GM03348 (cell line): ENCODE measurements around the gene ABHD6.
A peak's percentile ranks its signal among the peaks of the same experiment; 100 is the strongest.
"Not testable (repeated sequence)": the region's sequence is repeated elsewhere in the genome, so short reads cannot be mapped to it uniquely, and the experiment has no call there.

Experiments used
- DNase-seq: peaks from one replicate; pipeline ENCODE4 v3.0.0; 2012; ENCODE audit warnings: low spot score

ABHD6 gene

DNA sequence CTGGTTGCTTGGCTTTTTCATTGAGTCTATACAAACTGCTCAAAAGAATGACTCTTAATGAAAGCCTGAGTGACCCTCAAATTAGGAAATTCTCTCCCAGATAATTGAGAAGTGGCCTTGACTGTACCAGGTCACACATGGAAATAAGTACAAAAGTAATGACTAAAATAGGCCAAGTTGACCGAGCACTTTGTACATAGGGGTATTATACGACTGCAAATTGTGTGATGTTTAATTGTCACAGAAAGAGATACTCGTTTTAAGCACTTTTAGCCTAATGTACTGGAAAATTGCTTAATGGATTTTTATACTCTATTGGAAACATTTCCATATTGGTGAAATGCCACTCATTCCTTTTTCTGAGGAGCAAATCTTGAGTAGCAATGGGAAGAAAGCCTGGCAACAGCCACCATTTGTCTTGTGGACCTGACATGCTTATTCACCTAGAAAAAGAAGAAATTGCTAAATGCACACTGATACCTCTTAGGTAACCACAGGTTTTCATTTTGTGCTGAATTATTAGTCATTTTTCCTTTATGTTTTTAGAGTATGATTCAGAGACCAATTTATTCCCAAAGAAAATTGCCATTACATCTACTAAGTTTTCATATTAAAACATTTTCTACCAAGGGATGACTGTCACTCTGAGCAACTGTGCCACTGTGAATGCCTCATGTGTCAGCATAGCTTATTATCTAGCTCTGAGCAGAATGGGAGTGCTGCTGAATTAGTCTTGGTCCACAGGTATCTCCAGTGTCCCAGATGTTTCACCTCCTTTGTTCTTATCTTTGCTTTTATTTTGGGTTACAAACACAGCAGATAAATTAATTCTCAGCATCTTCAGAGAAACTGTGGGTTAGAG is 86.2 kb downstream of the ABHD6 start:
- no peak for DNase-seq

DNA sequence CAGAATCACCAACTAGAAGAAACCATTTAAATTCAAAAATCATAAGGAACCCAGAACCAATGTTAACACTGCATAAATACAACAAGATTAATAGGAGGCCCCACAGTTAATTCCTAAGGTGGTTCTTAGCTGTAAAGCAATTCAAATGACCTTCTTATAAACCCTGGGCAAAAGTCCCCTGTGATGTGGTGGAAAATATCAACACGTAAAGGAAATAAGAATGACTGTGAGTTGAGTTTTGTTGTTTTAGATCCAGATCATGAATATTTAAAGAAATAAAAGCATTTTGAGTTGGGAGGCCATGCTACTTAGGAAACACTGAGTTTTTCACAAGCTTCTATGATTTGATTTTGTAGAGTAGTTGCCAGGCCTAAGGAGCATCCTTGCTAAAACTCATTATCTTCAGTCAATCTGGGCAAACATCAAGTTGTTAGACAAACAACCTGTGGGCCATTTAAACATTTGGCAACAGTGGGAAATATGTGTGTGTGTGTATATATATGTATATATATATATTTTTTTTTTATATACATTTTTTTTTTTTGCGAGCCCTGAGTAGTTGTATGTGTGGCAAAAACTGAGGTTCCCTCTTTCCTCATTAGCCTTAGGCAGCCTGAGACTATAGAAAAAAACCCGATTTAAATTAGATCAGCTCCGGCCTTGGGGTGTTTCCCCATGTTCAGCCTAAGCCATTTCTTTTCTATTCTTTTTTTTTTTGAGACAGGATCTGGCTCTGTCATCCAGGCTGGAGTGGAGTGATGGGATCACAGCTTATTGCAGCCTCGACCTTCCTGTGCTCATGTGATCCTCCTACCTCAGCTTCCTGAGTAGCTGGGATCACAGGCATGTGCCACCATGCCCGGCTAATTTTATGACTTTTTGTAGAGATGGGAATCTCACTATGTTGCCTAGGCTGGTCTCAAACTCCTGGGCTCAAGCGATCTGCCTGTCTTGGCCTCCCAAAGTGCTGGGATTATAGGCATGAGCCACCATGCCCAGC is 87.1 kb downstream of the ABHD6 start:
- no peak for DNase-seq

DNA sequence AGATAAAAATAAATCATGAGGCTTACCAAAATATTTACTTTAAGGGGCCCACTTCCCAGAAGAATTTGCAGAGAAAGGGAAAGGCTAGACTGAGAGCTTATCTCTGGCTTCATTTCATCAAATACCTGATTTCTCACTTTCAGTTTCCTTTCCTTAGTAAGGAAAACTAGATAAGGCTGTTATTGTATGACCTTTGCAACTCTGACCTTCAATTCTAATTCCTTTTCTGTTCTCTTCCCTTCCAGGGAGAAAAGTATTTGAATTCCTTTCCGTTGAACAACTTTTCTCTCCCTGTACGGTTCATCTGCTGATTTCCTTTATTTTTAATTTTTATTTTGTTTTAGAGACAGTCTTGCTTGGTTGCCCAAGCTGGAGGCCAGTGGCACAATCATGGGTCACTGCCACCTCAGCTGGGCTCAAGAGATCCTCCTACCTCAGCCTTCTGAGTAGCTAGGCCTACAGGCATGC is 88.0 kb downstream of the ABHD6 start:
- DNase-seq: no peak

DNA sequence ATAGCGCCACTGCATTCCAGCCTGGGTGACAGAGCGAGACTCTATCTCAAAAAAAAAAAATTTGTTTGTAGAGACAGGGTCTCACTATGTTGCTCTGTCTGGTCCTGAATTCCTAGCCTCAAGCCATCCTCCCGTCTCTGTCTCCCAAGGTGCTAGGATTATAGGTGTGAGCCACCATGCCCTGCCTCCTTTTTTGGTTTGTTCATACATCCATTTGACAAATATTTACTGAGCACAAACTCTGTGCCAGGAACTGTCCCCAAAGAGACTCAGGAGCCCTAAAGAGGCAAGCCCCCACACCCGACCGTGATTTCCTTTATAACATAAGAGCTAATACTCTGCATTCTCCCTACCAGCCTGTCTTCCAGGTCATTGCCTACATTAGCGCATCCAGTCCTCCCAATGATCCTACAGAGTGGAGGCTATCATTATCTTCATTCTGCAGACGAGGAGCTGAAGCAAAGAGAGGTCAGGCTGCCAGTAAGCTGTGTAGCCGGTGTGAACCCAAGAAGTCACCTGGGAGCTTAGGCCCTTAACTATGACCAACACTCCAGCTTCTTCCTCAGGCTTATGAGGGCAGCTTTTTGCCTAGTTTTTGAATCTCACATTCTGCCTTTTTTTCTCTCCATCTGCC is 88.8 kb downstream of the ABHD6 start:
- no peak for DNase-seq

DNA sequence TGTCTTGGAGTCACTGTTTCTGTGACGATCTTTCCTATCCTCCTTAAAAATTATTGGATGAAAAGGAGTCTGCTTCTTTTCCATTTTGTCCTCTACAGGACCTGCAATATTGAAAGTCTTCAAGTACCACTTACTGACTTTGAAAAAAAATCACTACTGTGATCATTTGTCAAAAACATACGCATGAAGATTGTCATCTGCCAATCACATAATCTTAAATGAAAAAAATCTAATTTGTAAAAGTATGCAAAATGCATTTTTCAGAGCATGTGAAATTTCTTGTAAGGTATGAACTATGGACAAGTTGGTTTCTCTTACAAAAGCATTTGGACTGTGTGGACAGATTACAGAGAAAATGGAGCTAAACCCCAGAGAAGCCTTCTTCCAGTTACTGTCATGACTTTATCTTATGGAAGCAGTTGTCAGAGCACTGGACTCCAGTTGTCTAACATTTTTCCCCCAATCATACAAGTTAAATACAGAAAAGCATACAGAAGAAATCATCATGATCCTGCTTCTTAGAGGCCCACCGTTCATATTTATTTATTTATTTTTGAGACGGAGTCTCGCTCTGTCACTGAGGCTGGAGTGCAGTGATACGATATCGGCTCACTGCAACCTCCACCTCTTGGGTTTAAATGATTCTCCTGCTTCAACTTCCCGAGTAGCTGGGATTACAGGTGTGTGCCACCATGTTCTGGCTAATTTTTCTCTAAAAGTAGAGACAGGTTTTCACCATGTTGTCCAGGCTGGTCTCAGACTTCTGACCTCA is 91.7 kb downstream of the ABHD6 start:
- no peak for DNase-seq

DNA sequence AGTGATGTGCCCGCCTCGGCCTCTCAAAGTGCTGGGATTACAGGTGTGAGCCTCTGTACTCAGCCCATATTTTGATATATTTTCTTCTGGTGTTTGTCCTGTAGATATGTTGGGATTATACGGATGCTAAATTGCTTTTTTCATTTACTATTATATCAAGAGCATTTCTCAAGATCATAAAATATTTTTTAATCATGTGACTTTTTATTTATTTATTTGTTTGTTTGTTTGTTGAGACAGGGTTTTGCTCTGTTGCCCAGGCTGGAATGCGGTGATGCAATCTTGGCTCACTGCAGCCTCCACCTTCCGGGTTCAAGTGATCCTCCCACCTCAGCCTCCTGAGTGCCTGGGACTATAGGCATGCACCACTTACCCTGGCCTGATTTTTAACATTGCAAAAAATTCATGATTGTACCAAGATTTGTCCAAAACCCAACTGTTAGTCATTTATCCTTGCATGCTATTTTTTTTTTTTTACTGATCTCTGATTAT is 92.4 kb downstream of the ABHD6 start:
- DNase-seq: no peak

DNA sequence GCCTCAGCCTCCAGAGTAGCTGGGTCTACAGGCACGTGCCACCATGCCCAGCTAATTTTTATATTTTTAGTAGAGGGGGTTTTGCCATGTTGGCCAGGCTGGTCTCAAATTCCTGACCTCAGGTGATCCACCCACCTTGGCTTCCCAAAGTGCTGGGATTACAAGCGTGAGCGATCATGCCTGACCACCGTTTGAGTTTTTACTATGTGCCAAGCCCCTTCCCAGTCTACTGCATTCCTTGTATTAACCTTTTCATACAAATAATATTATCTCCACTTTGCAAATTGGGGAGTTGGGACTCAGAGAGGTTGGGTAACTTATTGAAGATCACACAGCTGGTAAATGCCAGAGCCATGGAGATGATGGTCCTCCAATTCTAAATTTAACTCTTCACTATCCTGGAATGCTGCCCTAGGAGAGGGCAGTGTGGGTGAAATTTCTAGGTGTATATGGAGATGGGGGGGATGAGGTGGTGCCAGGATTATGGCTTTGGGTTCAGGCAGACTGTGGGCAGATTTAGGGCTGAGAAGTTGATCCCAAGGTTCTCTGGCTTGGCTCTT is 94.1 kb downstream of the ABHD6 start:
- DNase-seq: no peak

DNA sequence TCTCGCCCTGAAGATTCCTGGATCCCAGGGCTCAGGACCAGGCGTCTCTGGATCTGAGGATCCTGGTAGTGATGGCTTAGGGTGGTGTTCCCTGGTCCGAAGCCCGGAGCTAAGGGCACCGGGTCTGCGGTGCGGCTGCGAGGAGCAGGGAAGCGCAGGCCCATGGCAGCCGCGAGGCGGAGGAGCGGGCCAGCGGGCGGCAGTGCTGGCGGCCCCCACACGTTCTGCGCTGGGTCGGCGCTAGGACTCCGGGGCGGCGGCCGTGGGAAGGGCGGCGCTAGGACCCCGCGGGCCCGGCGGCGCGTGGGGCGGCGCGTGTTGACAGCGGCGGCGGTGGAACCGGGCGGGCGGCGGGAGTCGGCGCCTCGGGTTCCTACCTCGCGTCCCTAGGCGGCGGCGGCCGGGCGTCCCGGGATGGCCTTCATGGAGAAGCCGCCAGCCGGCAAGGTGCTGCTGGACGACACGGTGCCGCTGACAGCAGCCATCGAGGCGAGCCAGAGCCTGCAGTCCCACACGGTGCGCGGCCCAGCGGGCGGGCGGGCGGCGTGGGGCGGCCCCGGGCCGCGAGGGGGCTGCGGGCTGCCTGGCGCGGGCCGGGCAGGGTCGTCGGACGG is 95.1 kb downstream of the ABHD6 start, which contains the start of gene PXK:
TSS of gene PXK (plus strand) at position 318 of the 614 bp plus-strand sequence. CDS start at position 415, 97 bp downstream.
- DNase-seq: peak; percentile 94

DNA sequence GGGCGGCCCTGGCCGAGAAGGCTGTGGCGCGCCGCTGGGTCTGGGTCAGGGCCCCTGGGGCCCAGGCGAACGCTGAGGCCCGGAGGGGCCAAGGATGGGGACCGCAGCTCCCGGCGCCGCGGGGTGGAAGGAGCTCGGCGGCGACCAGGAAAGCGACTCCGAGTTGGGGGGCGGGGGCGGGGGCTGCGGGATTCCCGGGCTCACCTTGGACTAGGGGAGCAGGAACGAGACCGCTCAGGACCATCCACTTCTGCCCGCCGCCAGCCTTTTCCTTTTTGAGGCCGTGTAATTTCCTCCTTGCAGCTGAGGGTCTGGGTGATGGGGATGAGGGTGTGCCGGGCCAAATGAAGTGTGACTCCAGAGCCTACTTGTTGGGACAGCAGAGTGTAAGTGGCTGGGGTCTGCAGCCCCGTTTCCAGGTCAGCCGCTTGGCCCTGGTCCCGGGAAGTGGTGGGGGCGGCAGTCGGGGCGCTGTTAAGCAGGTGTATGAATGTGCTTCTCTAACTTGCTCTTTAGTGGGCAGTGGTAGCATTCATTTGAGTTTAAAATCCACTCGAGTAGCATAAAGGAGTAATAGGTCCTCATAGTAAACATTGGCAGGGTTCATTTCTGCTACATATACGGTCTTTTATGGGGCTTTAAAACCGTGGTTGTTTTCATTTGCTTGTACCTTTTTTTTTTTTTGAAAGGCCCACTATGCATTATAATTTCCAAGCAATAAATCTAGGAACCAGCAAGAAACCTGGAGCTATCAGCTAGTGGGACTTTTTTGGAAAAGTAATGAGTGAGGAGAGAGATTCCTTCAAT is 95.8 kb downstream of the ABHD6 start:
- DNase-seq: peak; percentile 42

DNA sequence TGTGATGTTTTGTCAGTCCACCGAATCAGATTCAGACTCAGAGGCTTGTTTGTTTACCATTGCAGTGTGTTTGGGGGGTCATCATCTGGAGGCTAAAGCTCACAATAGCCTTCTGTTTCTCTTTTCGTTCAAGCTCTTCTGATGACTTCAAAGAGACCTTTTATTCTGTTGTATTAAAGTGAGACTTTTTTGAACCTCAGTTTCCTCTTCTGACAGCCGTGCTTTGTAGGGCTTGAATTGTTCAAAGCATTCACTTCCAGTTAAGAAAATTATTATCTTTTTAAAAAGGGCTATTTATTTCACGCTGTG is 96.4 kb downstream of the ABHD6 start:
- no peak for DNase-seq

DNA sequence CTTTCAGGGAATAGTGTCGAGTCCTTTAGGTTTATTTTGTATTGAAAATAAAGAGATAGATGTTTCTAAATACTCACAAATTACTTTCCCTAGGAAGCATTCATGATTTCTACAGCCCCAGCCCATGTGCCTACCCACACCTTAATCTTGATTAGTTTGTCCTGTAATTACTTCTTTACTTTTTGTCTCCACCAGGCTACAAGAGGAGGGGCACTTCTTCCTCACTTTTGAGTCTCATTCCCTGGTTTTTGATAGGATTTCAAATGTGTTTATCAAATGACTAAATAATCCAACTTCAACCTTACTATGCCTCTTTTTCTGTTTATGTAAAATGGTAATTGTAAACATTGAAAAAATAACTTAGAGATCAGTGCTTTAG is 96.9 kb downstream of the ABHD6 start:
- no peak for DNase-seq

DNA sequence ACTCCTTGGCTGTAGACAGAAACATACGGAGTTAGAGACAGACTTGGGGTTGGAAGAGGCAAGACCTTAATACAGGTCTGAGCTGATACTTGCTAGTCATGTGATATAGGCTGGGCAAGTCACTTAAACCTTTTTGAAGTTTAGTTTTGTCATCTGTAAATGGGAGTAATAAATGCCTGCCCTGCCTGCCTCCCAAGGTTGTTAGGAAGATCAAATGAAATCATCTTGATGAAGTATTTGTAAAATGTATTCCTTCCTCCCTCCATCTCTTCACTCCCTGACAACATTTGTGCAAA is 98.0 kb downstream of the ABHD6 start:
- no peak for DNase-seq

DNA sequence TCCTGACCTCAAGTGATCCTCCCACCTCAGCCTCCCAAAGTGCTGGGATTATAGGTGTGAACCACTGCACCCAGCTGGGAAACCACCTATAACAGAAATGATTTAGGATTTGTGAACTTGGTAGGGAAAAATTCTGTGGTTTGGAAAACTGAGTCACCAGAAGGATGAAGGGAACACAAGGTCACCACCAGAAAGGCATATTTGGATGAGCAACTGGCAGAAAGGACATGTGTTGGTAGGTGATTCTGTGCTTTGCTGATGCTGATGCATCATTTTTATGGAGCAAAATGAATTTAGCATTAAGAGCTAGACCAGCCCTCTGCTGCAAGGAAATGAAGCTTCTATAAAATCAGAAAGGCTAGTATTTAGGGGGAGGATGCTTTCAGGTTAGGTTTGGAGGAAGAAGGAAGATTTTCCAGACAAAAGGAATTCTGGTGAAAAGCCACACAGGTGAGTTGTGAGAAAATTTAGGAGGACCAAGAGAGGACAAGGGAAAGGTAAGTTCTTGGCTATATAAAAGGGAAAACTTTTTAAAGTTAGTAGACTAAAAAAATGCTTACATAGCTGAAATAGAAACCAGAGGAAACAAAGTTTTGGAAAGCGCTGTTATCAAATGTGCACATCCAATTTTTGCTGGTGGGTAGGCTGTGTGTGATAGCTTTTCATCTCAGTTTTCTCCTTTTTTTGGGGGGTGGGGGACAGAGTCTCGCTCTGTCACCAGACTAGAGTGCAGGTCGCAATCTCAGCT is 98.7 kb downstream of the ABHD6 start:
- peak; percentile 59 for DNase-seq

DNA sequence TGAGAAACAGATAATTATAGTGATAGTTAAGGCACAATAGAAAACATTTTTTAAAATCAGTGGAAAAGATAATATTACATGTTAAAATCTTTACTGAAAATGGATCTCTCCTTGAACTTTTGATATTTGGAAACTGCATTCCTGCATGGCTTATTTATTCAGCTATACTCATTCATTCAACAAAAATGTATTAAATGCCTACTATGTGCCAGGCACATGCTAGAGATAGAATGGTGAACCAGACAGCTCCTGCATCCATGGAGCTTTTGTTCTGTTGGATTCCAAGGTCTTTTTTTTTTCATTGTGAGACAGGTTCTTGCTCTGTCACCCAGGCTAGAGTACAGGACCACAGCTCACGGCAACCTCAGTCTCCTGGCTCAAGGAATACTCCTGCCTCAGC is 99.6 kb downstream of the ABHD6 start:
- DNase-seq: no peak

DNA sequence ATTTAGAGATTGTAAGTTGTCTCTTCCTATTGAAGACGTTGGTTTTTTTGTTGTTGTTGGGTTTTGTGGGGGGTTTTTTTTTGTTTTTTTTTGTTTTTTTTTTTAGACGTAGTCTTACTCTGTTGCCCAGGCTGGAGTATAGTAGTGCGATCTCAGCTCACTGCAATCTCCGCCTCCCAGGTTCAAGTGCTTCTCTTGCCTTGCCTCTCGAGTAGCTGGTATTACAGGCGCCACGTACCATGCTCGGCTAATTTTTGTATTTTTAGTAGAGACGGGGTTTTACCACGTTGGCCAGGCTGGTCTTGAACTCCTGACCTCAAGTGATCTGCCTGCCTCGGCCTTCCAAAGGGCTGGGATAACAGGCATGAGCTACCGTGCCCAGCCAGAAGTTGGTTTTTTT is 101.6 kb downstream of the ABHD6 start:
- not testable (repeated sequence) for DNase-seq

DNA sequence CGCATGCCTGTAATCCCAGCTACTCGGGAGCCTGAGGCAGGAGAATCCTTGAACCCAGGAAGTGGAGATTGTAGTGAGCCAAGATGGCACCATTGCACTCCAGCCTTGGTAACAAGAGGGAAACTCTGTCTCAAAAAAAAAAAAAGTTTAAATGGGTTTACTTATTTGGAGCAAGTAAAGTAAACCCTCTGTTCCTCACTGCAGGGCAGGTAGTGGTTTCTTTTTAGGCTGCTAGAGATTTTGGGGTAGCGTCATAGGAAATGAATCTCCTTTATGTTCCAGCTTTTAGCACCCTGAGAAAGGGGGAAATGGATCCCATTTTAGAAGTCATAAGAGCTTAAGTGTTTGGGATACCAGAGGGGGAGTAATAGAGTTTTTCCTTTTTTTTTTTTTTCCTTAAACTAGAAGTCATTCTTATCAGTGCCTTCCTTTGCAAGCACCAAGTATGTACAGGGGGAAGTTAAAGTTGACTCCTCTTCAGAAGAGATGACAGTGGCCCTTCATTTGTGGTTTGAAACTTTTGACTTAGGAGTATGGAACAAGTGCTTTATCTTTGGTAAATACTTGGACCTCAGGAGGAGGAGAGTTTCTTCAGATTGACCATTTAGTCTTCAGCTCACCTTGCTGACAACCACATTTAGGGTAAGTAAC is 103.1 kb downstream of the ABHD6 start:
- DNase-seq: no peak

DNA sequence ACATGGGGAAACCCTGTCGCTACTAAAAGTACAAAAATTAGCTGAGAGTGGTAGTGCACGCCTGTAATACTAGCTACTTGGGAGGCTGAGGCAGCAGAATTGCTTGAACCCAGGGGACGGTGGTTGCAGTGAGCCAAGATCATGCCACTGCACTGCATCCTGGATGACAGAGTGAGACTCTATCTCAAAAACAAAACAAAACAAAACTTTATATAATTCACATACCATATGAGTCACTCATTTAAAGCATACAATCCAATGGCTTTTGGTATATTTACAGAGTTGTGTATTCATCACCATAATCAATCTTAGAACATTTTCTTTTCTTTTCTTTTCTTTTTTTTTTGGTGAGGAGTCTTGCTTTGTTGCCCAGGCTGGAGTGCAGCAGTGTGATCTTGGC is 103.8 kb downstream of the ABHD6 start:
- no peak for DNase-seq

DNA sequence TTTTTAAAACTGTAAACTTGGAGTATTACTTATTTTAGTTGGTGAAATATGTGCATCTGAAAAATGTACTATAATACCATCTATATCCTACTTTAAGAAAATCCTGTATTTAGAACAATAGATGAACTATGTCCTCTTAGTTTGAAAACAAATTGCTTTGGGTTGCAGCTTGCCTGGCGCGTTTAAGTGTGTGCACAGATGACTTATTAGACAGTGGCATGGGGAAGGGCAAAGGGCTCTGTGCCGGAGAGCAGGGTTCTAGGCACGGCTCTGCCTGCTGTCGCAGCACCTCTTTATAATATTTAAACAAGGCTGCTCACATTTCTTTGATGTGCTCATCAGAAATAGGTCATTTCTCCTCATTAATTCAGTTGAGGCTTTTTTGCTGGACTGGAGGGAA is 105.1 kb downstream of the ABHD6 start:
- DNase-seq: no peak
